Measurements from ENCODE around the gene PIGZ.

DNA sequence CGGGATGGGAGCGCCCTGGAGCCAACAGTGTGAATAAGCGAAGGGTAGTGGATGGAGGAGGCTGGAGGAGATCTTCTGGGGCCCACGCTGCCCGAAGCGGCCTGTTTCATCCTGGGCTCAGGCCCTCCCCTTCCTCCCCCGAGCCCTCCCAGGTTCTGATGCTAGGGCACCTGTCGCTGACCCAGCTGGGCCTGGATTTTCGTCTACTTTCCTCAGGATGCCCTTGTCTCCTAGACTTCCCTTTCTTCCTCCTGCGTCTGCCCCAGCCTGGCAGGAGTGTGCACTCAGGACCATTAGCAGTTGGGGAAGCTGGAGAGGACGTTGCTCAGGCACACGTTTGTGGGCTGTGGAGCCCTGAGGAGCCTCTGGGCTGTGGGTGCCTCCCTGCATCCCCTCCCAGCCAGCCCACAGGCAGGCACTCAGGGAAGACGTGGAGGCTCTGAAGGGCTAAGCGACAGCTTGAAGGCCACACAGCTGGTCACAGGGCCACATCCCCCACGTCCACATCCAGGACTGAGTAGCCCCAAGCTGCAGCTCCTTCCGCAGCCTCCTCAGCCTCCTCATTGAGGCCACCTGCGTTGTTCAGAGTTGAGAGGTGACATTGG lies 23.9 kb upstream of the PIGZ start:
- TF ChIP-seq POLR2A (IDR thresholded peaks at IDR 0.05) (no peak), POLR2AphosphoS5 (IDR thresholded peaks at IDR 0.05) (no peak)
- TF ChIP-seq, protein P1, sequence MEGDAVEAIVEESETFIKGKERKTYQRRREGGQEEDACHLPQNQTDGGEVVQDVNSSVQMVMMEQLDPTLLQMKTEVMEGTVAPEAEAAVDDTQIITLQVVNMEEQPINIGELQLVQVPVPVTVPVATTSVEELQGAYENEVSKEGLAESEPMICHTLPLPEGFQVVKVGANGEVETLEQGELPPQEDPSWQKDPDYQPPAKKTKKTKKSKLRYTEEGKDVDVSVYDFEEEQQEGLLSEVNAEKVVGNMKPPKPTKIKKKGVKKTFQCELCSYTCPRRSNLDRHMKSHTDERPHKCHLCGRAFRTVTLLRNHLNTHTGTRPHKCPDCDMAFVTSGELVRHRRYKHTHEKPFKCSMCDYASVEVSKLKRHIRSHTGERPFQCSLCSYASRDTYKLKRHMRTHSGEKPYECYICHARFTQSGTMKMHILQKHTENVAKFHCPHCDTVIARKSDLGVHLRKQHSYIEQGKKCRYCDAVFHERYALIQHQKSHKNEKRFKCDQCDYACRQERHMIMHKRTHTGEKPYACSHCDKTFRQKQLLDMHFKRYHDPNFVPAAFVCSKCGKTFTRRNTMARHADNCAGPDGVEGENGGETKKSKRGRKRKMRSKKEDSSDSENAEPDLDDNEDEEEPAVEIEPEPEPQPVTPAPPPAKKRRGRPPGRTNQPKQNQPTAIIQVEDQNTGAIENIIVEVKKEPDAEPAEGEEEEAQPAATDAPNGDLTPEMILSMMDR (IDR thresholded peaks at IDR 0.05), result no peak
